Neuronal stem cell (in vitro differentiated cells): ENCODE results near the gene TWNK.
A peak's percentile ranks its signal among the peaks of the same experiment; 100 is the strongest.
"Not testable (repeated sequence)": the region's sequence is repeated elsewhere in the genome, so short reads cannot be mapped to it uniquely, and the experiment has no call there.

ENCODE experiments used
- DNase-seq: peaks from one replicate; pipeline ENCODE4 v3.0.0-alpha.2; 2013; ENCODE audit warnings: low spot score
- H2AFZ ChIP-seq: one replicate; pipeline ENCODE4 v1.6.1; 2013; ENCODE audit warnings: mild to moderate bottlenecking, low read length, inconsistent platforms
- H2AK5ac ChIP-seq: 2 replicates; pipeline ENCODE4 v1.6.1; 2013; ENCODE audit warnings: low read depth, mild to moderate bottlenecking, inconsistent platforms, low read length, moderate library complexity, mixed read lengths
- H2BK120ac ChIP-seq: 2 replicates; pipeline ENCODE4 v1.6.1; 2013; ENCODE audit warnings: low read depth, mild to moderate bottlenecking, inconsistent platforms, low read length, moderate library complexity, mixed read lengths
- H2BK12ac ChIP-seq: one replicate; pipeline ENCODE4 v1.6.1; 2013; ENCODE audit warnings: low read length, inconsistent platforms
- H2BK15ac ChIP-seq: 2 replicates; pipeline ENCODE4 v1.6.1; 2013; ENCODE audit warnings: mild to moderate bottlenecking, low read length, inconsistent platforms, mixed read lengths
- H2BK5ac ChIP-seq: one replicate; pipeline ENCODE4 v1.6.1; 2013; ENCODE audit warnings: inconsistent platforms, mild to moderate bottlenecking, low read length, moderate library complexity
- H3K14ac ChIP-seq: one replicate; pipeline ENCODE4 v1.6.1; 2013; ENCODE audit warnings: low read length, inconsistent platforms
- H3K18ac ChIP-seq: 2 replicates; pipeline ENCODE4 v1.6.1; 2013; ENCODE audit warnings: low read length, inconsistent platforms
- H3K23ac ChIP-seq: 2 replicates; pipeline ENCODE4 v1.6.1; 2013; ENCODE audit warnings: low read depth, mild to moderate bottlenecking, mixed read lengths, low read length, inconsistent platforms; ENCODE audit not compliant: poor library complexity
- H3K27ac ChIP-seq: replicated peaks from 3 replicates; pipeline ENCODE4 v1.5.1; 2013; ENCODE audit warnings: low read length, inconsistent platforms
- H3K27me3 ChIP-seq, 3 experiments: 2 replicates each; pipeline ENCODE4 v1.6.1; 2013; ENCODE audit warnings: low read length in 3 of 3, mild to moderate bottlenecking in 2 of 3, inconsistent platforms in 1 of 3, low read depth in 1 of 3, mixed read lengths in 1 of 3, moderate library complexity in 1 of 3; ENCODE audit not compliant: control insufficient read depth in 3 of 3, insufficient read depth in 3 of 3
- H3K36me3 ChIP-seq, 2 donors: replicated peaks in 1 of 2; 2 replicates each; pipeline ENCODE4 v1.6.1; 2013; ENCODE audit warnings: low read length in 2 of 2; ENCODE audit not compliant: control insufficient read depth in 2 of 2, insufficient read depth in 2 of 2
- H3K4ac ChIP-seq: 2 replicates; pipeline ENCODE4 v1.6.1; 2013; ENCODE audit warnings: inconsistent platforms, mild to moderate bottlenecking, low read length, moderate library complexity
- H3K4me1 ChIP-seq, 2 donors: 1 replicate in 1 of 2; 2 replicates in 1 of 2; pipeline ENCODE4 v1.6.1; 2013; ENCODE audit warnings: low read length in 2 of 2, low read depth in 1 of 2; ENCODE audit not compliant: control insufficient read depth in 2 of 2, insufficient read depth in 1 of 2
- H3K4me2 ChIP-seq: one replicate; pipeline ENCODE4 v1.6.1; 2013; ENCODE audit warnings: mild to moderate bottlenecking, low read length, inconsistent platforms; ENCODE audit not compliant: insufficient read depth, poor library complexity, severe bottlenecking
- H3K4me3 ChIP-seq, 2 donors: 2 replicates each; pipeline ENCODE4 v1.5.1; 2013; ENCODE audit warnings: low read length in 2 of 2, mild to moderate bottlenecking in 2 of 2, inconsistent platforms in 1 of 2, moderate library complexity in 1 of 2
- H3K79me1 ChIP-seq: one replicate; pipeline ENCODE4 v1.6.1; 2013; ENCODE audit warnings: low read depth, mild to moderate bottlenecking, inconsistent platforms, low read length, moderate library complexity
- H3K9ac ChIP-seq: one replicate; pipeline ENCODE4 v1.6.1; 2013; ENCODE audit warnings: mild to moderate bottlenecking, low read depth, low read length, inconsistent platforms; ENCODE audit not compliant: poor library complexity
- H3K9me3 ChIP-seq, 2 donors: replicated peaks in 1 of 2; 2 replicates each; pipeline versions ENCODE3 to v1.6.1; 2013; ENCODE audit warnings: low read length in 2 of 2, mild to moderate bottlenecking in 2 of 2, inconsistent platforms in 1 of 2, low read depth in 1 of 2, mixed read lengths in 1 of 2, moderate library complexity in 1 of 2; ENCODE audit not compliant: control insufficient read depth in 2 of 2, insufficient read depth in 1 of 2
- H4K8ac ChIP-seq: one replicate; pipeline ENCODE4 v1.6.1; 2013; ENCODE audit warnings: low read depth, mild to moderate bottlenecking, inconsistent platforms, low read length, moderate library complexity
- H4K91ac ChIP-seq: one replicate; pipeline ENCODE4 v1.6.1; 2013; ENCODE audit warnings: low read length, low read depth, mild to moderate bottlenecking, inconsistent platforms; ENCODE audit not compliant: poor library complexity
- WGBS, 2 donors: extraction: QIAGEN DNeasy Blood & Tissue Kit; methylation state at CpG; one replicate each; pipeline ENCODE4 v1.1.7; 2013; ENCODE audit warnings: missing lambda C conversion rate in 2 of 2, mixed read lengths in 1 of 2; ENCODE audit not compliant: insufficient read length in 2 of 2, insufficient replicate concordance in 1 of 2; ENCODE audit errors: extremely low coverage in 2 of 2; 5-methylcytosine and 5-hydroxymethylcytosine counted together

The TWNK gene

DNA sequence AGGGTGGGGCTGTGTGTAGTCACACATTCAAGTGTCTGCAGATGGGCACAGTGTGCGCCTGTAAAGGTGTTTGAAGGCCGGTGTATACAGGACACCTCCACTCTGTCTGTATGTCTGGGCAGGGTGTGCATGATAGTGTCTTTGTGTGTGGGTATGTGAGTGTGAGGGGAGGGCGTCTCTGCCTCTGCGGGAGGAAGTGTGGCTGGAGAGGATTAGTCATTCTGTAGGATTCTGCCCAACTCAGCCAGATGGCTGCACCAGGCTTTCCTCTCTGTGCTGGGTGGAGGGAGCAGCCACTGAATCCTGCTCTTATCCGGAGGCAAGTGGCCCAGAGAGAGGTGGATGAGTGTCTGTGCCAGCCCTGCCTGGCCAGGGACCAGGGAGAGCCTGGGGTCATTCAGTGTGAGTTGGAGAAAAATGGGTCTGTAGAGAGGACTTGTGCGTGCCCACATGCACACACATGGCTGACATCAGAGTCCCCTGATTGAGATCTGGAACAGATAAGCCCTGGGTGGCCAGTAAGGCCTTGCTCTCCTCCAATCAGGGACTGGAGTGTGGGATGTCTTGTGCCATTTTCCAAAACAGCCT lies 45.4 kb downstream of the TWNK start:
- no peak overlapping the region for H2BK12ac ChIP-seq
- no peak overlapping the region for H3K4ac ChIP-seq
- peak overlapping the region; percentile 12 for H3K9ac ChIP-seq
- peak overlapping the region; percentile 77 for H3K18ac ChIP-seq
- H3K36me3 ChIP-seq = no peaks in the 10 kb centered on the region
- no peak overlapping the region for H2AK5ac ChIP-seq
- H4K91ac ChIP-seq = no peak overlapping the region
- H2BK15ac ChIP-seq = no peak overlapping the region
- H3K4me2 ChIP-seq = no peak overlapping the region
- no peaks in the 10 kb centered on the region for H3K79me1 ChIP-seq
- peak overlapping the region; percentile 62 for H2BK5ac ChIP-seq
- no peak overlapping the region for H3K14ac ChIP-seq
- peak overlapping the region; percentile 92 for H2AFZ ChIP-seq
- H3K27me3 ChIP-seq = peaks cover 11 to 69% (median 55%) of the 10 kb centered on the region in 3 experiments
- peak overlapping the region in 1 of 2 donors; percentile 39 for H3K4me3 ChIP-seq
- peaks cover 32 to 33% of the 10 kb centered on the region in 2 donors for H3K4me1 ChIP-seq
- WGBS, 2 donors = no CpG with 5 or more reads among the region's 6 CpGs
- no peak overlapping the region for H2BK120ac ChIP-seq
- peak overlapping the region; percentile 51 for H3K23ac ChIP-seq
- H3K9me3 ChIP-seq = peaks cover 0 to 2% of the 10 kb centered on the region in 2 donors
- DNase-seq = no peak
- peak overlapping the region; percentile 93 for H4K8ac ChIP-seq
- H3K27ac ChIP-seq = no peak overlapping the region

DNA sequence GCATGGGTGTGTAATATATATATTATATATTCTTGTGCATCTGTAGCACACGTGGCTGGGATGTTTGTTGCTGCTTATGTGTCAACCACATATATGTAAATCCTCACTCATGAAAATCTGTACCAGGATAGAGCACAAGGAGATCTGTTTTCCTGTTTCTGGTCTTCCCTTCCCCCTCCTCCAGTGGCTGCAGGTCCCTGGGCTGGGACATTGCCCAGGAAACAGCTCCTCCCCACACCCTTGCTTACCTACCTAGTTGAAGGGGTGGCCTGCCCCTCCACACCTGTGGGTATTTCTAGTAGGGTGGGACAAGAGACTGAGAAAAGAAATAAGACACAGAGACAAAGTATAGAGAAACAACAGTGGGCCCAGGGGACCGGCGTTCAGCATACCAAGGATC lies 45.9 kb downstream of the TWNK start:
- no CpG with 5 or more reads among the region's 3 CpGs for WGBS, 2 donors
- Histone ChIP-seq H3K4me2 (no peak overlapping the region), H3K27ac (no peak overlapping the region)

DNA sequence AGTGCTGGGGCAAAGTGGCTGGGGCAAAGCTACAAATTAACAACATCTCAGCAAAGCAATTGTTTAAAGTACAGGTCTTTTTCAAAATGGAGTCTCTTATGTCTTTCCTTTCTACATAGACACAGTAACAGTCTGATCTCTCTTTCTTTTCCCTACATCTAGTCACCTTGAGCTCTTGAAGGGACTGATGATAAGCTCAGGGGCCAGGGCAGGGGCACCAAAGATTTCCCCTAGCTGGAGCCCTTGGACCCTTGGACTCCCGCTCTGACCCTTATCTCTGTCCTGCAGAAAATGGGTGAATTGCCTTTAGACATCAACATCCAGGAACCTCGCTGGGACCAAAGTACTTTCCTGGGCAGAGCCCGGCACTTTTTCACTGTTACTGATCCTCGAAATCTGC lies 47.1 kb downstream of the TWNK start:
- H3K9ac ChIP-seq, H2BK120ac ChIP-seq, H3K4ac ChIP-seq, H3K14ac ChIP-seq, H3K9me3 ChIP-seq, H3K27ac ChIP-seq, H4K91ac ChIP-seq, H2BK12ac ChIP-seq, H2AK5ac ChIP-seq, H2BK15ac ChIP-seq, DNase-seq, H2AFZ ChIP-seq, H3K4me3 ChIP-seq, H3K4me2 ChIP-seq, H3K23ac ChIP-seq, H2BK5ac ChIP-seq, H4K8ac ChIP-seq, H3K79me1 ChIP-seq, H3K18ac ChIP-seq, H3K36me3 ChIP-seq: not testable (repeated sequence)
- no CpG with 5 or more reads among the region's 4 CpGs for WGBS, 2 donors
- Histone ChIP-seq H3K4me1 (peaks cover 24 to 29% of the 10 kb centered on the region in 2 donors), H3K27me3 (peaks cover 11 to 58% (median 54%) of the 10 kb centered on the region in 3 experiments)

More for the DNA sequence above, 45.9 kb downstream of the TWNK start:
- H3K4me3 ChIP-seq = no peak overlapping the region
- H4K8ac ChIP-seq = no peak overlapping the region
- no peak overlapping the region for H3K18ac ChIP-seq
- H3K36me3 ChIP-seq = no peaks in the 10 kb centered on the region
- H3K79me1 ChIP-seq = no peaks in the 10 kb centered on the region
- H2BK120ac ChIP-seq = no peak overlapping the region
- H3K9me3 ChIP-seq = peaks cover 0 to 2% of the 10 kb centered on the region in 2 donors
- no peak overlapping the region for H2AK5ac ChIP-seq
- H3K14ac ChIP-seq = no peak overlapping the region
- DNase-seq = no peak
- no peak overlapping the region for H3K9ac ChIP-seq
- H3K4me1 ChIP-seq = peaks cover 32 to 34% of the 10 kb centered on the region in 2 donors
- no peak overlapping the region for H4K91ac ChIP-seq
- no peak overlapping the region for H2BK5ac ChIP-seq
- H3K4ac ChIP-seq = no peak overlapping the region
- H3K23ac ChIP-seq = no peak overlapping the region
- no peak overlapping the region for H2BK12ac ChIP-seq
- H2BK15ac ChIP-seq = no peak overlapping the region
- peaks cover 11 to 65% (median 55%) of the 10 kb centered on the region in 3 experiments for H3K27me3 ChIP-seq
- no peak overlapping the region for H2AFZ ChIP-seq

DNA sequence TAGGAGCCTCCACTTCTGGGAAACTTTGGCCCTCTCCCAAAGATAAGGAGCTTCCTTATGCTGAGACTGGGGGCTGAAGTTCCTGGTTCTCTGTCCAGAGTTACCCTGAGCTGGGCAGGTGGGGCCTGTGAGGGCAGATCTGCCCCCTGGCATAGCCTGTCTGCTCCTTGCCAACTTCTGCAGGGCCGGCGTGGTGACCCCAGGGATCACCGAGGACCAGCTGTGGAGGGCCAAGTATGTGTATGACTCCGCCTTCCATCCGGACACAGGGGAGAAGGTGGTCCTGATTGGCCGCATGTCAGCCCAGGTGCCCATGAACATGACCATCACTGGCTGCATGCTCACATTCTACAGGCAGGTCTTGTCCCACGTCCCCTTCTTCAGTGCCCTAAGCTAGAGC lies 48.0 kb downstream of the TWNK start:
- Histone ChIP-seq H2AFZ (no peak overlapping the region), H3K23ac (no peak overlapping the region), H3K9me3 (peaks cover 0 to 2% of the 10 kb centered on the region in 2 donors), H4K91ac (no peak overlapping the region), H2BK15ac (no peak overlapping the region), H3K27ac (no peak overlapping the region), H2BK5ac (no peak overlapping the region), H3K4me1 (peaks cover 20 to 22% of the 10 kb centered on the region in 2 donors), H3K18ac (no peak overlapping the region), H2AK5ac (no peak overlapping the region), H3K9ac (no peak overlapping the region), H2BK12ac (no peak overlapping the region), H4K8ac (no peak overlapping the region), H3K36me3 (no peaks in the 10 kb centered on the region), H3K4ac (no peak overlapping the region), H3K14ac (peak overlapping the region; percentile 60), H2BK120ac (peak overlapping the region; percentile 92), H3K4me3 (no peak overlapping the region), H3K4me2 (no peak overlapping the region), H3K79me1 (no peaks in the 10 kb centered on the region), H3K27me3 (peaks cover 11 to 56% (median 45%) of the 10 kb centered on the region in 3 experiments)
- DNase-seq = no peak
- no CpG with 5 or more reads among the region's 7 CpGs for WGBS, 2 donors
